ENCODE measurements around the gene SEZ6L2.
"Not testable (repeated sequence)": the region's sequence is repeated elsewhere in the genome, so short reads cannot be mapped to it uniquely, and the experiment has no call there.

Gene SEZ6L2

DNA sequence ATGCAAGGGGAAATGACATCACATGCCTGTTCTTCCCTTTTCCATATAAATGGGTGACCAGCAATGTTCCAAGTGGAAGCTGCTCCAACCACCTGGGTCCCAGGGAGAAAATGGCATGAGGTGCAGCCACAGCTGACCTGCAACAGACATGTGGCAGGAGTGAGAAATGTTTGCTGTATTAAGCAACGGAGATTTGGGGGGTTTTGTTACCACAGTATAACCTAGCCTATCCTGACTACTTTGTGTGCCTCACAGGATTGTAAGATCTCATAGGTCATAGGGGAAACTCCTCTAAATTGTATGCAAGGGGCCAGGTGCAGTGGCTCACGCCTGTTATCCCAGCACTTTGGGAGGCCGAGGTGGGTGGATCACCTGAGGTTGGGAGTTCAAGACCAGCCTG lies 48.4 kb downstream of the SEZ6L2 start:
- DNase-seq (ENCODE audit: low spot score): no peak

DNA sequence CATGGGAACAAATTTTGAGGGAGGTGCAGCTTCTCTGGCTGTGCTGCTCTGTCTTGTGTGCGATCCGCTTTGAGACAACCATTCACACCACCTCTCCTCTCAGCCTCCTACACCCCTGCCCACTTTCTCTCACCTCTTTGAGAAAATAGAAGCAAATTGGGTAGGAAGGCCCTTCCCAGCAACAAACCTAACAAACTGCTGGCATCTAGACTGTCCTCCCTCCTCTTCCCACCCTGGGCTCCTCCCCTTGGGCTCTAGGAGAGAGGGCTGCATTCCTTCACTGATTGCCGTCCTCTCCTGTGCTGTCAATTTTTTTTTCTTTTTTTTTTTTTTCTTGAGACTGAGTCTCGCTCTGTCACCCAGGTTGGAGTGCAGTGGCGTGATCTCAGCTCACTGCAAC lies 49.8 kb downstream of the SEZ6L2 start:
- DNase-seq (ENCODE audit: low spot score): no peak

DNA sequence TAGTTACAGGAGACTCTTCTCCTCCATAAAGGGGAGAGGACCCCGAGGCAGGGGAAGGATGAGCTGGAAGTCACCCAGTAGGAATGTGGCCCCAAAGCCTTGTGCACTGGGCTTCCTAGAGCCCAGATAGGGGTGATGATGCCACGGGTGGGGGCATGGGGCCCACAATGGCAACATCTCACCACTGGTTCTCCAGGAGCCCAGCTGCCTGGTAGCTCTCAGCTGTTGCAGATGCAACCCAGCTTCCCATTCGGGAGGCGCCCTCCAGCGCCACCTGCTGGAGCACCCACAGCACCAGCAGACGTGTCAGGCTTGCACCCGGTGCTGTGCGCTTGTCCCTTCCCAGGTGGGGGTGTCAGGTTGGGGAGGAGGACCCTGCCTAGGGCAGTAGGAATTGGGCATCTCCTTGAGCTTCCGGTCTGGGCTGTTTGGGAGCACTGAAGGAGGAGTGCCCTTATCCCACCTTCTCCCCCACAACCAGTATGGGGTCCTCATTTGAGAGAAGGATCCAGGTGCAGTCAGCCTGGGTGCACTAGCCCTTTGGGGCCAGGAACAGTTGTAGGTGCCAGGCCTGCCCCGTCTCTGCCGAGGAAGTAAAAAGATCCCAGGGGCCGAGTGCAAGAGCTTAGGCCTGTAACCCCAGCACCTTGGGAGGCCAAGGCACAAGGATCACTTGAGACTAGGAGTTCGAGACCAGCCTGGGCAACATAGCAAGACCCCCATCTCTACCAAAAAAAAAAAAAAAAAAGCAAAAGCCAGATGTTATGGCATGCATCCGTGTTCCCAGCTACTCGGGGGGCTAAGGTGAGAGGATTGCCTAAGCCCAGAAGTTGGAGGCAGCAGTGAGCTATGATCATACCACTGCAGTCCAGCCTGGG lies 50.7 kb downstream of the SEZ6L2 start:
- DNase-seq (ENCODE audit: low spot score): peak; percentile 79

DNA sequence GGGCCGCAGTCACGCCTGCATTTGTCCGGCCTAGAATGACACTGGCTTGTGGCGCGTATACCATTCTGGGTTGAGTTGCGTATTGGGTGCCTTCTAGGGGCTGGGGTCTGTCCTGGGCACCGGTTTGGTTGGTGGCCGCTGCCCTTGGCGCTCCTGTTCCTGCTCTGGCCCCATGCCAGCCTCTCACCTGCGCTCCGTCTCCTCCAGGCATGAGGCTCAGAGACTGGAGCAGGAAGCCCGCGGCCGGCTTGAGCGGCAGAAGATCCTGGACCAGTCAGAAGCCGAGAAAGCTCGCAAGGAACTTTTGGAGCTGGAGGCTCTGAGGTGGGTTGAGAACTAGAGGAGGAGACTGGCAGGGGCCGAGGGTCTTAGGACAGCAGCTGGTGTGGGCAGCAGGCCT lies 53.7 kb downstream of the SEZ6L2 start:
- DNase-seq (ENCODE audit: low spot score): no peak

DNA sequence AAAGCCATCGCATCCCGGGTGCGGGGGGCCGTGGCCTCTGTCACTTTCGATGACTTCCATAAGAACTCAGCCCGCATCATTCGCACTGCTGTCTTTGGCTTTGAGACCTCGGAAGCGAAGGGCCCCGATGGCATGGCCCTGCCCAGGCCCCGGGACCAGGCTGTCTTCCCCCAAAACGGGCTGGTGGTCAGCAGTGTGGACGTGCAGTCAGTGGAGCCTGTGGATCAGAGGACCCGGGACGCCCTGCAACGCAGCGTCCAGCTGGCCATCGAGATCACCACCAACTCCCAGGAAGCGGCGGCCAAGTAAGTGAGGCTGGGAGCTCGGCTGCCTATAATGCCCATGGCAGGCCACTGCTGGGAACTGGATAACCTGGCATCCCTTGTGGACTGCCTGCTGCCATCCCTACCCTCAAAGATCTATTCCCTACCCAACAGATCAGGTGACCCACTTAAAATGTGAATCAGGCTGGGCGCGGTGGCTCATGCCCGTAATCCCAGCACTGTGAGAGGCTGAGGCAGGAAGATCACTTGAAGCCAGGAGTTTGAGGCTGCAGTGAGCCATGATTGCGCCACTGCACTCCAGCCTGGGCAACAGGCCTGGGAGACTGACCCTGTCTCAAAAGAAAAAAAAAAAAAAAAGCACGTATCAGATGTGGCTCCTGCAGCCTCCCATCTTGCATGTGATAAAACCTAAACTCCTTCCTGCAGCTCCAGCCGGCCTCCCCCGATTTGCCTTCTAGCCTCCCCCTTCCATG lies 54.6 kb downstream of the SEZ6L2 start:
- DNase-seq (ENCODE audit: low spot score): no peak

DNA sequence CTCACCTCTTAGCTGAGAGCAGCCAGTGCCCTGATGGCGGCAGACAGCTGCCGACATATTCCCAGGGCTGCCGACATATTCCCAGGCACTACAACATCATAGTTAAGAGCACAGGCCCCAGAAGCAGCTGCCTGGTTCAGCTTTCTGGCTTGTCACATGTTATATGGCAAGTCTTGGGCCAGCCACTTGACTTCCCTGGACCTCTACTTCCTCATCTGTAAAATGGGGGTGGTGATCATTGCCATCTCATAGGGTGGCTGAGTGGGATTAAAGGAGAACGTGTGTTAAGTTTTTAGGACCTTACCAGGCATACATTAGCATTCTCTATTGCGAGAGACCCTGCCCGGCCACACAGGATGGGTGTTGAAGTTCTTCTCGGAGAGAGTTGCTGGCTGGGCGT lies 55.4 kb downstream of the SEZ6L2 start:
- DNase-seq (ENCODE audit: low spot score): no peak

DNA sequence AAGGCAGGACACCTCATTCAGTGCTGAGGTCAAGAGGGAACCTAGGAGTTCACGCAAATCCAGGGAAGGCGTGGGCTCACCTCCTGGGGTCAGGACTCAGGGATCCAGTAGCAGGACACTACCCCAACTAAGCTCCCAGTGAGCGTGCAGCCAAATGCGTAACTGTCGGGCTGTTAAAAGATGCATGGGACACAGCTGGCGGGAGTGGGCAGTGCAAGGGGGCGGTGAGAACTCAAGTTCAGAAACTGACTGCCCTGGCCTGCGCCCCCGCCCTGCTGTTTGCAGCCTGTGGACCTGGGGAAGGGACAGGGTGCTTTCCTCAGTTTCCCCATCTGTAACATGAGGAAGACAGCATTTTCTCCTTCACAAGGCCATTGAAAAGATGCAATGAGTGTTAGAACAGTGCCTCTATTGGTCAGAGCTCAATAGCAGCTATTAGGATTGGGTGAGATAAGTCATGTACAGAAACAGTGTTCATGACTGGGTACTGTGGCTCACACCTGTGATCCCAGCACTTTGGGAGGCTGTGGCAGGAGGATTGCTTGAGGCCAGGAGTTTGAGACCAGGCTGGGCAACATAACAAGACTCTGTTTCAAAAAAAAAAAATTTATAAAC lies 56.5 kb downstream of the SEZ6L2 start:
- no peak for DNase-seq (ENCODE audit: low spot score)

DNA sequence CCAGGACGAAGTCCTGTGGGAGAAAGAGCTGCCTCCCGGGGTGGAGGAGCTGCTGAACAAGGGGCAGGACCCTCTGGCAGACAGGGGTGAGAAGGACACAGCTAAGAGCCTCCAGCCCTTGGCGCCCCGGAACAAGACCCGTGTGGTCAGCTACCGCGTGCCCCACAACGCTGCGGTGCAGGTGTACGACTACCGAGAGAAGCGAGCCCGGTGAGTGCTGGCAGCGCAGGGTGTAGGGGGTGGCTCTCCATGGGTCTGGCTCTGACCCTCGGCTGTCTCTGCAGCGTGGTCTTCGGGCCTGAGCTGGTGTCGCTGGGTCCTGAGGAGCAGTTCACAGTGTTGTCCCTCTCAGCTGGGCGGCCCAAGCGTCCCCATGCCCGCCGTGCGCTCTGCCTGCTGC lies 57.7 kb downstream of the SEZ6L2 start:
- DNase-seq (ENCODE audit: low spot score): no peak

DNA sequence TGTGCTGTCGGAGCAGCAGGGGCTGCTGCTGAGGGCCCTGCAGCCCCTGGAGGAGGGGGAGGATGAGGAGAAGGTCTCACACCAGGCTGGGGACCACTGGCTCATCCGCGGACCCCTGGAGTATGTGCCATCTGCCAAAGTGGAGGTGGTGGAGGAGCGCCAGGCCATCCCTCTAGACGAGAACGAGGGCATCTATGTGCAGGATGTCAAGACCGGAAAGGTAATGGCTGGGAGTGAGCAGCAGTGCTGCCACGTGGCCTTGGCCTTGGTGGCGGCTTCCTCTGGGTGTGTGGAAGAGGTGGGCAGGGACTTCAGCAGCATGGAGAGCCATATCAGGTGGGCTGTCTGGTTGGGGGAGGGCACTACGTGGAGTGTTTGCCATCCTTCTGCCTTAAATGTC lies 59.1 kb downstream of the SEZ6L2 start:
- DNase-seq (ENCODE audit: low spot score): no peak

DNA sequence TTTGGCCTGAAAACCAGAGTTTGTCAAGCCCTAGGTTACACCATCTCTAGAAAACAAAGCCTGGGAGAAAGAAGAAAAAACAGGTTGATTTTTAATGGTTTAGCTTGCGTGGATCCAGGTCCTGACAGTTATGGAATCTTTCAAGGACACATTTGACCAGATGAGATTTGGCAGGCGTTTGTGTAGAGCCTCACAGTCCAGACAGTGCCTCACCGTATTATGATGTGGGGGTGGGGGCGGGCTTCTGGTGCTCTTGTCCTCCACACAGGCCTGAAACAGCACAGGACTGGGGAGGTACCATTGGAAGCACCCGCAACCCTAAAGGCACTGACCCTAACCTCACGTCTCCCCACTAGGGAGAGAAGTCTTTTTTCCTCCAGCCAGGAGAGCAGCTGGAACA lies 59.5 kb downstream of the SEZ6L2 start:
- no peak for DNase-seq (ENCODE audit: low spot score)

DNA sequence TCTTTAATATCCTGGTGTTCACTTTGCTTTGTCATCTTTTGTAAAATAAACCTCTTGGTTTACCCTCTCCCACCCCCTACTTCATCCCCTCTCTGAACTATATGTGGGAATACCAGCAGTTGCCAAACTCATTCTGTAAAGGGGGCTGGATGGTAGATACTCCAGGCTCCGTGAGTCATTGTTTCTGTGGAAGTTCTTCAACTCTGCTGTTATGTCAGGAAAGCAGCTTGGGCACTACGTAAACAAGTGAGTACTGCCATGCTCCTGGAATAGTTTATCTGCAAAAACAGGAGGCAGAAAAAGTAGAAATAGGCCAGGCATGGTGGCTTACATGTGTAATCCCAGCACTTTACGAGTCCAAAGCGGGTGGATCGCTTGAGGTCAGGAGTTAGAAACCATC lies 61.5 kb downstream of the SEZ6L2 start:
- no peak for DNase-seq (ENCODE audit: low spot score)

DNA sequence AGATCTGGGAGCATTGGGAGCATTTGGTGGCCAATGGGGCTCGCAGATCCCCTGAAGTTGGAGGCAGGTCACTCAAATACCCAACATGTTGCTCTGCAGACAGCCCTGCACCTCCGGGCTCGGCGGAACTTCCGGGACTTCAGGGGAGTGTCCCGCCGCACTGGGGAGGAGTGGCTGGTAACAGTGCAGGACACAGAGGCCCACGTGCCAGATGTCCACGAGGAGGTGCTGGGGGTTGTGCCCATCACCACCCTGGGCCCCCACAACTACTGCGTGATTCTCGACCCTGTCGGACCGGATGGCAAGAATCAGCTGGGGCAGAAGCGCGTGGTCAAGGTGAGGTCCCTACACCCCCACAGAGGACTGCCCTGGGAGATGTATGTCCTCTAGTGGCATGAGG lies 62.7 kb downstream of the SEZ6L2 start:
- no peak for DNase-seq (ENCODE audit: low spot score)

DNA sequence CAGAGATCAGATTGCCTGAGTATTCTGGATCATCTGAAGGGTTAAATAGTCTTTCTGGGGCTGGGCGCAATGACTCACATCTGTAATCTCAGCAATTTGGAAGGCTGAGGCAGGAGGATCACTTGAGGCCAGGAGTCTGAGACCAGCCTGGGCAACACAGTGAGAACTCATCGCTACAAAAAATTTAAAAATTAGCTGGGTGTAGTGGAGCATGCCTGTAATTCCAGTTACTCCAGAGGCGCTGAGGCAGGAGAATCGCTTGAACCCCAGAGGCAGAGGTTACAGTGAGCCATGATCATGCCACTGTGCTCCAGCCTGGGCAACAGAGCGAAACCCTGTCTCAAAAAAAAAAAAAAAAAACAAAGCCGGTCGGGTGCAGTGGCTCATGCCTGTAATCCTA lies 63.4 kb downstream of the SEZ6L2 start:
- DNase-seq (ENCODE audit: low spot score): no peak

DNA sequence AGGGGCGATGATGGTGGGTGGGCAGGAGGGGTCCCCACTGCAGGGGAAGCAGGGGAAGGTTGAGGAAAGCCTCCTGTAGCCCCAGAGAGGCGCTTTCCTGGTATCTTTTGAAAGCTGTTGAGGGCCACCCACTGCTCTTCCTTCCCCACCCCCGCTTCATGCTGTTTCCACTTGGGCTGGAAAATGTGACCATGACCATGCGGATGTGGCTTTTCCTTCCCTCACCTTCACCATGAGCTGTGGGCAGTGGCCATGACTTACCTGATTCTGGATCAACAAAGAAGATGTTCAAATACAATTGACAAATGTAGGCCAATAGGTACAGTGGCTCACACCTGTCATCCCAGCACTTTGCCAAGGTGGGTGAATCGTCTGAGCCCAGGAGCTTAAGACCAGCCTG lies 65.3 kb downstream of the SEZ6L2 start:
- DNase-seq (ENCODE audit: low spot score): no peak

DNA sequence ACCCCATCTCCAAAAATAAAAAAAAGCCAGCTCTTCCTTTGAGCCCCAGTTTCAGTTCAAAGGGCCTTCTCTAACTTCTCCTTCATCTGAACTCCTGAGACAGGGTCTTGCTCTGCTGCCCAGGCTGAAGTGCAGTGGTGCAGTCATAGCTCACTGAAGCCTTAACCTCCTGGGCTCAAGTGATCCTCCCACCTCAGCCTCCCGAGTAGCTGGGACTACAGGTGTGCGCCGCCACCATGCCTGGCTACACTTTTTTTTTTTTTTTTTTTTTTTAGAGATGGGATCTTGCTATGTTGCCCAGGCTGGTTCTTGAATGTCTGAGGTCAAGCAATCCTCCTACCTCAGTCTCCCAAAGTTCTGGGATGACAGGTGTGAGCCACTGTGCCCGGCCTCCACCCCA lies 66.1 kb downstream of the SEZ6L2 start:
- not testable (repeated sequence) for DNase-seq (ENCODE audit: low spot score)

DNA sequence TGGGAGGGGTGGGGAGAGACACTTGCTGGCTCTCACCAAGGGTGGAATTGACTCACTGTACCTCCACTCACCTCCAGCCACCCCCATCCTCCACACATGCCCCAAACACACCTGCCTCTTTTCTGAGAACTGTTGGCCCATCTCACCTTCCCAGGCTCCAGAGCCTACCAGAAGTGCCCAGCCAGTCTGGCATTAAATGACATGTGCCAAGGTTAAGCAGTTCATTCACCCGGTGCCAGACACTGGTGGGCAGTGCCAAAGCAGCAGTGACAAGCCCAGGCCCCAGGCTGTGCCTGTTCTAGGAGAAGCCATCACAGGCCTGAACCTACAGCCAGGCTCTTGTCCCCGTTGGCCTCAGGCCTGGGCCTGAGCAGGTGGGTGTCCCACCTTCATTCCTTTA lies 67.9 kb downstream of the SEZ6L2 start:
- DNase-seq (ENCODE audit: low spot score): no peak

DNA sequence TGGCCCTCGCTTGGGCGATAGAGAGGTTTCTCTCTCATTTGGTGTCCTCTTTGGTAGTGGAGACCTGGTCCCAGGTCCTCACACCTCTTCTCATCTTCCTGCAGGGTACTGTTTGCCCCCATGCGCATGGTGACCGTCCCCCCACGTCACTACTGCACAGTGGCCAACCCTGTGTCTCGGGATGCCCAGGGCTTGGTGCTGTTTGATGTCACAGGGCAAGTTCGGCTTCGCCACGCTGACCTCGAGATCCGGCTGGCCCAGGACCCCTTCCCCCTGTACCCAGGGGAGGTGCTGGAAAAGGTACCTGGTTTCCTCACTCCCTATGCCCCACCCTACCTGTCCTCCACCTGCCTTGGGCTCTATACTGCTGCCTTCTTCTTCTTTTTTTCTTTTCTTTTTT lies 68.6 kb downstream of the SEZ6L2 start:
- no peak for DNase-seq (ENCODE audit: low spot score)

DNA sequence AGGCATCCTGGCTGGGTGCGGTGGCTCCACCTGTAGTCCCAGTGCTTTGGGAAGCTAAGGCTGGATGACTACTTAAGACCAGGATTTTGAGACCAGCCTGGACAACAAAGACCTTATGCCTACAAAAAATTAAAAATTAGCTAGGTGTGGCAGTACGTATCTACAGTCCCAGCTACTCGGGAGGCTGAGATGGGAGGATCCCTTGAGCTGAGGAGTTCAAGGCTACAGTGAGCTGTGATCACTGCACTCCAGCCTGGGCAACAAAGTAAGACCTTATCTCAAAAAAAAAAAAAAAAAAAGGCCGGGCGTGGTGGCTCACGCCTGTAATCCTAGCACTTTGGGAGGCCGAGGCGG lies 73.0 kb downstream of the SEZ6L2 start:
- no peak for DNase-seq (ENCODE audit: low spot score)

DNA sequence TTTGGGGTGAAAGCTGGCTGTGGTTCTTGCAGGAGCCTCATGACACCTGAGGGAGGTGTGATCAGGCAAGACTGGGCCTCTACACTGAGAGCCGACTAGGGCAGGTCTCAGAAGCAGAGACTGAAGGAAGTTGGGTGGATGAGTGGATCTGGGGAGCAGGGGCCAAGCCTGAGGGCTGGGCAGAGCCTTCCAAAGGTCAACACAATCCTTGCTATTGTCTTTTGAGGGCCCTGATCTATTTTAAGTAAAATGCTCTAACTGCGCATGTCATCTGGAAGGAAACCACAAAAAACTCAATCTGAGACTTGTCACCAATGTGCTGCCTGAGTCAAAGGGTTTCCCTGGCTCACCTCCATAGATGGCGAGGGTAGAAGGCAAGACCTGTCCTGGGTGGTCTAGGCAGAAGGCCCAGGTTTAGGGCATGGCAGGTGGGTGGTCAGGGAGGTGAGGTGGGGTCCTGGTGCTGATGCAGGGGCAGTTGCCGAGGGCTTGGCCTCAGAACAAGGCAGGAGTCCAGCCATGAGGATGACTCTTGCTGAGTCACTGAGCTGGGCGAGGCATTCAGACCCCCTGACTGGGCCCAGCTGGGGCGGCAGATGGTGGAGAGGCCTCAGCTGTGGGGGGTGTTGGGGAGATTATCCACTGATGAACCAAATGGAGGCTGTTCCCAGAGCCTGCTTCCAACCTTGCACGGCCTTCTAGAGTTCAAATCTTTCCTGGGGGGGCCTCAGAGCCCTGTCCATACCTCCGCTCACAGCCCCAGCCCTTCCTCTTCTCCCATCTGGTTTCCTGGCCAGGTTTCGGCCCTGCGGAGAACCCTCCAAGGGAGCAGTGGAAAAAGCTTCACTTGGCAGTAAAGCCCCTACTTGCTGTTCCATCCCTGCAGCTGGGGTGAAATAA lies 74.0 kb downstream of the SEZ6L2 start:
- peak; percentile 87 for DNase-seq (ENCODE audit: low spot score)

DNA sequence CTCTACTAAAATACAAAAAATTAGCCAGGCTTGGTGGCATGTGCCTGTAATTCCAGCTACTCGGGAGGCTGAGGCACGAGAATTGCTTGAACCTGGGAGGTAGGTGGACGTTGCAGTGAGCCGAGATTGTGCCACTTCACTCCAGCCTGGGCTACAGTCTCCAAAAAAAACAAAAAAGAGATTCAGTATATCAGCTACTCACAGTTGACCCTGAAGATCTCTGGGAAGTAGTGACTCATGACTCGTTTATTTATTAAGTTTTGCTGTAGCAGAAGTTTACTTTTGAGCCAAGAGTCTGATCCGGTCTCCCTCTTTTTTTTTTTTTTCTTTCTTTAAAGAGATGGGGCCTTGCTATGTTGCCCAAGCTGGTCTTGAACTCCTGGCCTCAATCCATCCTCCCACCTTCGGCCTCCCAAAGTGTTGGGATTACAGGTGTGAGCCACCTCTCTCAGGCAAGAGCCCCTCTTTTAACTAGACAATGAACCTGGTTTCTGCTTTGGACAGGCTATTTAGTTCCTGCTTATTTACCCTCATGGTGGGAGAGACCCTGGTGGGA lies 74.7 kb downstream of the SEZ6L2 start:
- DNase-seq (ENCODE audit: low spot score): peak; percentile 63

DNA sequence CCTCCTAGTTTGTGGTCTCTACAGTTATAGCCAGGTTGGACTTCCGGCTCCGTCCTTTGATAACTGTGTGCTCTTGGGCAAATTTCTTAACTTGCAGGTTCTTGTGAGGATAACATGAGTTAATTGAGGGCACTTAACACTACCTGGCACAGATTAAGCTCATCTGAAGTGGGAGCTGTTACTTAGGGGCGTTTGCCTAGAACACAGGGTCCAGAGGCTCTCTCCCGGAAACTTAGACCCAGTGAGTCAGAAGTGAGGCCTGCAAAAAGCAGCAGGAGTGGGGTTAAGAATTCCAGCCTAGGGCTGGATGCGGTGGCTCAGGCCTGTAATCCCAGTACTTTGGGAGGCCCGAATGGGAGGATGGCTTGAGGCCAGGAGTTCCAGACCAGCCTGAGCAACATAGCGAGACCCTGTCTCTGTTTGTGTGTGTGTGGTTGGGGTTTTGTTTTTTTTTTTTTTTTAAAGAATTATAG lies 77.7 kb downstream of the SEZ6L2 start:
- DNase-seq (ENCODE audit: low spot score): peak; percentile 69
